ENCODE results near the gene NEXN.
A peak's percentile ranks its signal among the peaks of the same experiment; 100 is the strongest.
"Not testable (repeated sequence)": the region's sequence is repeated elsewhere in the genome, so short reads cannot be mapped to it uniquely, and the experiment has no call there.

NEXN gene

GRCh38 chr1:77954521-77954920, 66.1 kb downstream of the NEXN start:
- intact Hi-C loops (cut with DNase I): no loop called here
- DNase-seq: no peak

DNA sequence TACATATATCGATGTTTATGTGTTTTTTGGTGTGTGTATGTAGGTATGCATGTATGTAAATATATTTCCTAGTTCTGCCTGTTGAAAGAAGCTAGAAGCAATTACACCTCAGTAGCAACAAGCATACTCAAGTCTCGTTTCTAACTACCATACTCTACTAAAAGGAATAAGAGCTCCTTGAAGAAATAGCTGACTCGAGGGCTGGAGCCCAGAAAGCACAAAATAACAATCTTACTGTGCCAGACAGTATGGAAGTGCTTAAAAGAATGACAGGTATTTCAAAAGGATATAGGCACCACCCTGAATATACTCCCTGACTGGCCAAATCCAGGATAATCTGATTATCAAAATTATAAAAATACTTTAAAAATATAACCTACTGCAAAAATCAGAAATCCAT, 67.3 kb downstream of the NEXN start:
- intact Hi-C loops (cut with DNase I): no loop called here
- DNase-seq: no peak

DNA sequence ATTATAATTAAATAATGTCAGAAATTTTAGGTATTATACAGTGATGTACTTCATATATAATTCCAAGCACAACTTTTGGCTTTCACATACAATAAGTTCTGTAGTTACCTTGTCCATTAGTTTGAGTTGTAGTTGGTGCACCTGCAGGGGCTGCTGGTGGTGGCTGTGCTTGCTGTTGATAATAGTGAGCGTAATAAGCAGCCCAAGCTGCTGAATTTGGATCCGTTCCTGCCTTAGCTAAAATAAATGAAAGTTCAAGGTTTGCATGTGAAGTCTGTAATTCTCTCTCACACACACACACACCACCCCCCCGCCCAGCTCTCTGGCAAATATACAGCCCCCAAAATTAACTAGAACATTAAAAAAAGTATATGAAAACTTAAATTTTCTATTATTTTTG, 68.0 kb downstream of the NEXN start:
- intact Hi-C loops (cut with DNase I): no loop called here
- DNase-seq: no peak

DNA sequence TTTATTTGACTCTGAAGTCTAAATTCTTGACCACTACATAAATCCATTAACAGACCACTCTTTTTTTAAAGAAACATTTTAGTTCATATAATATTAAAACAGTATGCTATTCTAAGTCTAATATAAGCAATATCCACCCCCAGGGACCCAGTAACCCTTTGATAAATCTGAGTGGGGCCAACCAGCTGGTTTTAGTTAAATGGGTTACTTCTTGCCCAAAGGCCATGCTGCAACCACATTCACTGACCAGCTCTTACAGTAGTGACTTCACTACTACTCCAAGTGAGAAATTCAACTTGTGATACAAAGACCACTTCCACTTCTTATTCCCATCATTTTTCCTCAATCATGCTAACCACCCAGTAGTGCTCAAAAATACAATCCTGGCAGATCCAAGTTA, 70.0 kb downstream of the NEXN start:
- intact Hi-C loops (cut with DNase I): no loop called here
- no peak for DNase-seq

GRCh38 chr1:77958850-77959249, 70.4 kb downstream of the NEXN start:
- DNase-seq: no peak
- intact Hi-C loops (cut with DNase I): no loop called here

- intact Hi-C loops (cut with DNase I): no loop called here
- DNase-seq: no peak
Observed at GRCh38 chr1:77961392-77961791, 73.0 kb downstream of the NEXN start.

DNA sequence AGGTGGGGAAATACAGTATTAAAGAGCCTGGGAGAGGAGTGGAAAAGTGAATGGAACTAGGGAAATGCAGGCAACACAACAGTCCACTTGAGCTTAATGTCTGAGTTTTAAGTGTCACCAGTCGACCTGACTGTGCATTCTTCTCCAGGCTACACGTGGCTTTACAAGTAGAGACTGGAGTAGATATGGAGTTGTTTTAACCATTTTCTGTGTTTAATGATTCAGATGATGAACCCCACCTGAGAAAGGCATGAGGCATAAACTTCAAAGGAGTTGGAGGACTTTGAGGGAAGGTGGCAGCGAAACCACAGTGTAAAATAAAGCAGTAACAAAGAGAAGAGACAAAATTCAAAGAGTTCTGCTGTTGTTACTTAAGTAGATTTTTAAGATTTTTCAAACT, 77.9 kb downstream of the NEXN start:
- intact Hi-C loops (cut with DNase I): no loop called here
- no peak for DNase-seq

GRCh38 chr1:77970192-77970591, 81.8 kb downstream of the NEXN start:
- DNase-seq: no peak
- intact Hi-C loops (cut with DNase I): loop anchor here (10.0 kb wide), 1 partner anchor 145 kb away; no protein-coding TSS in a partner anchor

GRCh38 chr1:77972080-77972479, 83.7 kb downstream of the NEXN start:
- DNase-seq: no peak
- intact Hi-C loops (cut with DNase I): loop anchor here (10.0 kb wide), 1 partner anchor 143 kb away; no protein-coding TSS in a partner anchor

DNA sequence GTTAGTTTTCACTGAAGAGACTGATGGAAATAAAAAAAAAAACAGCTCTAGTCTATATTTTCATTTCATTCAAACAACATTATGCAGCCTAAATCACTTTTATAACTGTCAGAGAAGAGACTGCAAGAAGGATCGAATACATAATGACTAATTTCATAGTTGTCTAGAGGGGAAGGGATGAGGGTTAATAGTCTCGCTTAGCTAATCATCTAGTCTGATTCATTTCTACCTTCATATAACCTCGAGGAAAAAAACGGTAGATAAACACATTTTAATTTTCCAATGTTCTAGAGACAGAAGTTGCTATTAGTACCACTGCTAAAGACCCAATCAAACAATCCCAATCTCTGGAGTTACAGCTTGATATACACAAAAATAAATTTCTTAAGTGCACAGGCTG, 87.0 kb downstream of the NEXN start:
- intact Hi-C loops (cut with DNase I): loop anchor here (10.0 kb wide), 1 partner anchor 139 kb away; no protein-coding TSS in a partner anchor
- no peak for DNase-seq

DNA sequence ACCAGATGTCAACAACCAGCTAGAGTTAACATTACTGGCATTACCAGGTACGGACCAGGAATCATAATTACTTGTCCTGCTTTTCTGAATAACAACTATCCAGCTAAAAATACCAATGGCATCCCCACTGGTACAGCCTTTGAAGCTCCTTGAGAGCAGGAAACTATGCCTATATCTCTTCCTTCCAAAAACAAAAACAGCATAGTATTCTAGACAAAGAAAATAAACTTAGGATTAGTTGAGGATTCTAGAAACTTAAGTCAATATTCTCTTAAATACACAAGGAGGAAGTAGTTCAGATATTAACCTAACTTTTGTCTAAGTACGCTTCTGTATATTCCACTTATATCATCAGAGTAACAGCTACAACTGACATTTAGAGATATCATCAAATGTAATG, 87.5 kb downstream of the NEXN start:
- intact Hi-C loops (cut with DNase I): loop anchor here (10.0 kb wide), 1 partner anchor 139 kb away; no protein-coding TSS in a partner anchor

DNA sequence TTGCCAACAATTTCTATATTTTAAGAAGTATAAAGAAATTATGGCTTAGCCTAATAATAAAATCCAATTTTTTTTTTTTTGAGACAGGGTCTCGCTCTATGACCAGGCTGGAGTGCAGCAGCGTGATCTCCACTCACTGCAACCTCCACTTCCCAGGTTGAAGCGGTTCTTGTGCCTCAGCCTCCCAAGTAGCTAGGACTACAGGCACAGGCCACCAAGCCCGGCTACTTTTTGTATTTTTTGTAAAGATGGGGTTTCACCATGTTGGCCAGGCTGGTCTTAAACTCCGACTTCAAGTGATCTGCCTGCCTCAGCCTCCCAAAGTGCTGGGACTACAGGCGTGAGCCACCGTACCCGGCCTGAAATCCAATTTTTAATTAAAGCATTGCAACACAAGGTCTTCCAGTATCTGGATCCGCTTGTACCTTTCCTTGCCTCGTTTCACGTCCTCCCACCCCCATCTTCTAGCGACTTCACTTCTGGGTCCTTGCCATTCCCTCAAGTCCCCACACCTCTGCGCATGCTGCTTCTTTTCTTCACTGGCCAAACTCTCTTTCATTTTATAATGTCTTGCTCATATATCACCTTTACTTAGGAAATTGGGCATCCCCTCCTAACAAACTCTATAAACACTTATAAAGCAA, 88.1 kb downstream of the NEXN start:
- intact Hi-C loops (cut with DNase I): loop anchor here (10.0 kb wide), 1 partner anchor 138 kb away; no protein-coding TSS in a partner anchor

More for the DNA sequence above, 87.5 kb downstream of the NEXN start:
- no peak for DNase-seq

GRCh38 chr1:77977989-77978292, 89.5 kb downstream of the NEXN start:
- intact Hi-C loops (cut with DNase I): loop anchor here (2.0 to 10.0 kb wide), 2 partner anchors 27 to 137 kb away; partner anchors contain the start of gene DNAJB4

More for the DNA sequence above, 88.1 kb downstream of the NEXN start:
- no peak for DNase-seq

GRCh38 chr1:77978293-77978968, 90.0 kb downstream of the NEXN start:
- intact Hi-C loops (cut with DNase I): loop anchor here (2.0 to 10.0 kb wide), 2 partner anchors 26 to 136 kb away; partner anchors contain the start of gene DNAJB4
- peak in 37 of 42 donors; percentile 8 to 84 (median 64) for DNase-seq

More at GRCh38 chr1:77977989-77978292, 89.5 kb downstream of the NEXN start:
- no peak for DNase-seq

DNA sequence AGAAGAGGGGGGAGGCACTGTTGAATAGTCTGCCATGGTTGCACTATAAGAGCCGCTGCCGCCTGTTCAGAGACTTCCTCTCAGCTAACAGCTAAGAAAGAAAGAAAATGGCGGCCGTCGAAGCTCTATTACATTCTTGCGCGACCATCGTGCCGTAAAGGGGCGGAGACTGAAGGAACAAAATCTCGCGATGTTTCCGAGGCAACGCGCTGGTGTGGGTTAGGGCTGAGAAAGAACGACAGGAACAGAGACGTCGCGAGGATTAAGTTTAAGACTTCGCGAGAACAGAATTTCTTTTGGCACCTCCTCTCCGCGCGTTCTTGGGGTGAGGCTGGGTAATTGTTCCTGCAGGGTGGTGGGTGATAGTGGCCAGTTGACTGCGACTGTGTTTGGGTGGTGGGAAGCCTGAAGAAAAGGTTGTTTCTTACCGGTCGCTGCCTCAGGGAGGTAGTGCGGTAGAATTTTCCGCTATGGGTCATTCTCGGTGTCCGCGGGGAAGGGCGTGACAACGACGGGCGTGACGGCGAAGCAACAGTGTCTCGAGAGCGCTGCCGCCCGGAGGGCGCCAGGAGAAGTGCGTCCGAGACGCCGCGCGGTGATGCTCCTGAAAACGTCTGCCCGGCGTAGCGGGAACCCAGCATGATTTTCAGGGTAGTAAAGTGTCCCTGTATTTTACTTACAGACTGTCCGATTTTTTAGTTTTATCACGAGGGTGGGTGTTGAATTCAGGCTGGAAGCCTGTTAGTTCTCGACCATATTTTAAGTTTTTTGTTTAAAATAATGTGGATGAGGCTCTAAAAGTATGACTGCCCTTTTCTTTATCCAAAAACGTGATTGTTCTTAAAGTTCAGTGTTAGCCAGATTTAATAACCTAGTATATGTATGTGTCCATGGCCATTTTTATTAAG, 90.8 kb downstream of the NEXN start, which contains the start of gene FUBP1:
FUBP1 (minus strand) TSS at position 104 of the 908 bp plus-strand sequence; CDS start at position 36, 68 bp downstream.
- peak; percentile 84 to 97 (median 92) for DNase-seq
- intact Hi-C loops (cut with DNase I): loop anchor here (2.0 to 10.0 kb wide), 2 partner anchors 26 to 136 kb away; partner anchors contain the start of gene DNAJB4

DNA sequence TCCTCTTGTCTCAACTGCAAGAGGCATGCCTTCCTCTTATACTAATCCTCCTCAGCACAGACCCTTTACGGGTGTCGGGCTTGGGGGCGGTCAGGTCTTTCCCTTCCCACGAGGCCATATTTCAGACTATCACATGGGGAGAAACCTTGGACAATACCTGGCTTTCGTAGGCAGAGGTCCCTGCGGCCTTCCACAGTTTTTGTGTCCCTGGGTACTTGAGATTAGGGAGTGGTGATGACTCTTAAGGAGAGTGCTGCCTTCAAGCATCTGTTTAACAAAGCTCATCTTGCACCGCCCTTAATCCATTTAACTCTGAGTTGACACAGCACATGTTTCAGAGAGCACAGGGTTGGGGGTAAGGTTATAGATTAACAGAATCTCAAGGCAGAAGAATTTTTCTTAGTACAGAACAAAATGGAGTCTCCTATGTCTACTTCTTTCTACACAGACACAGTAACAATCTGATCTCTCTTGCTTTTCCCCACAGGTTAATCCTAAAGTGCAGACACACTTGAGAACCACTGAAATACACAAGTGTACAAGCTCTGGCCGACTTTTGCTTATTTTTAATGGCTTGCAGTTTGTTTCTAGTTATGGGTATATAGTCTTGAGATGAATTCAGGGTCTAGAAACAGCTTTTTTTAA, 95.0 kb downstream of the NEXN start:
- intact Hi-C loops (cut with DNase I); DNase-seq: not testable (repeated sequence)

GRCh38 chr1:77983997-77984355, 95.6 kb downstream of the NEXN start:
- intact Hi-C loops (cut with DNase I): no loop called here
- DNase-seq: no peak

DNA sequence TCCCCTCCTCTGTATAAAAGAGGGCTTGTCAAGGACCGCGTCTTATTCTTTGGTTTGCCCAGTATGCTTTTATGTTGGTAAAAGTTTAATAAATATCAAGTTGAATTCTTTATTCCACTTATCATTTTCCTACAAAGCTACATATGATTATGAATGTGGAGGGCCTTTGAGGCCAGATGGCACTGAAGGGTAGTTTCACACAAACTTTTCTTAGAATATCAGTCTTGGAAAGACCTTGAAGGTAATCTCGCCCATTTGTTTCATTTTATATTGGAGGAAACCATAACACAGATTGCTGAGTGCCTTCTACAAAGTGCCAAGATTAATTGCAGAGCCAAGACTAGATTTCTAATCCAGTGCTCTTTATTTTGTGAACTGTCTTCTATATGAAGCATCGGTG, 96.2 kb downstream of the NEXN start:
- intact Hi-C loops (cut with DNase I): no loop called here
- DNase-seq: no peak

DNA sequence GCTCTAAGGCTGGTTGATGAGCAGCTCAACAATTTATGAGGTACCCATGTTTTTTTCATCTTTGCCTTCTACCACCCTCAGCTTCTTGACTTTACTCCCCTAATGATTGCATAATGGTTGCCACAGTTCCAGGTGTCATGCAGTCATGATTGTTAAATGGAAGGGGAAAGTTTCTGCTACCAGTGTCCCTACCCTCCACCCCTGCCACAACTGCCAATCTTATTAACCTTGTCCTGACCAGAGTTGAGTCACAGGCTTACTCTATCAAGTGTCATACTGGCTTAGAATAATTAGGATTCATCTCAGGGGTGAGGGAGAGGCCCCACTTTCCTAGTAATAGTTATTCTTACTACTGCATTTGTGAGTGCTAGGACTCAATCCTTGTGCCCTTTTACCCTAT, 98.4 kb downstream of the NEXN start:
- DNase-seq: no peak
- intact Hi-C loops (cut with DNase I): no loop called here

Measured in head of caudate nucleus (tissue), 42 donors.